HL-60 (cell line): ENCODE measurements around the gene TEDC1.

Experiments
- DNase-seq, 2 experiments: peaks; one replicate each; pipeline ENCODE4 v3.0.0-alpha.2; 2010 to 2020; ENCODE audit warnings: low read depth in 1 of 2, low spot score in 1 of 2
- H3K27ac ChIP-seq: fragments of 250-450 bp; sonication (Bioruptor Pico); replicated peaks from 2 replicates; pipeline ENCODE4 v1.5.1; 2020; ENCODE audit warnings: mild to moderate bottlenecking, moderate library complexity
- H3K27me3 ChIP-seq: fragments of 250-450 bp; sonication (Bioruptor Pico); 2 replicates; pipeline ENCODE4 v1.5.1; 2021; ENCODE audit warnings: mild to moderate bottlenecking, moderate library complexity; ENCODE audit not compliant: insufficient read depth, poor library complexity, severe bottlenecking
- H3K4me3 ChIP-seq: replicated peaks from 2 replicates; pipeline ENCODE4 v1.5.1; 2011; ENCODE audit warnings: mild to moderate bottlenecking, control low read depth, low read length; ENCODE audit not compliant: insufficient read depth
- CTCF ChIP-seq: IDR thresholded peaks from one replicate; pipeline ENCODE4 v1.5.1; 2011; ENCODE audit warnings: low read length, control low read depth, inconsistent platforms; ENCODE audit not compliant: insufficient read depth
- GABPA ChIP-seq: IDR thresholded peaks from 2 replicates; pipeline ENCODE4 v1.6.1; 2012; ENCODE audit warnings: low read depth
- POLR2AphosphoS5 ChIP-seq: IDR thresholded peaks from 2 replicates; pipeline ENCODE4 v1.6.1; 2012; ENCODE audit warnings: low read depth
- SPI1 ChIP-seq: IDR thresholded peaks from 2 replicates; pipeline ENCODE4 v1.6.1; 2012; ENCODE audit warnings: low read depth, mild to moderate bottlenecking, borderline replicate concordance
- TF ChIP-seq, protein P1 (sequence below): IDR thresholded peaks from 2 replicates; pipeline ENCODE4 v1.6.1; 2012; ENCODE audit warnings: low read depth; ENCODE audit not compliant: insufficient replicate concordance

Gene TEDC1

GRCh38 chr14:105485739-105486162 is 5.3 kb upstream of the TEDC1 start:
- H3K4me3 ChIP-seq = no peak overlapping the region
- peak in 1 of 2 experiments; percentile 25 for DNase-seq
- H3K27me3 ChIP-seq = peaks cover 16% of the 10 kb centered on the region
- no peak overlapping the region for H3K27ac ChIP-seq
- TF ChIP-seq POLR2AphosphoS5 (no peak), CTCF (peak; percentile 17)

DNA sequence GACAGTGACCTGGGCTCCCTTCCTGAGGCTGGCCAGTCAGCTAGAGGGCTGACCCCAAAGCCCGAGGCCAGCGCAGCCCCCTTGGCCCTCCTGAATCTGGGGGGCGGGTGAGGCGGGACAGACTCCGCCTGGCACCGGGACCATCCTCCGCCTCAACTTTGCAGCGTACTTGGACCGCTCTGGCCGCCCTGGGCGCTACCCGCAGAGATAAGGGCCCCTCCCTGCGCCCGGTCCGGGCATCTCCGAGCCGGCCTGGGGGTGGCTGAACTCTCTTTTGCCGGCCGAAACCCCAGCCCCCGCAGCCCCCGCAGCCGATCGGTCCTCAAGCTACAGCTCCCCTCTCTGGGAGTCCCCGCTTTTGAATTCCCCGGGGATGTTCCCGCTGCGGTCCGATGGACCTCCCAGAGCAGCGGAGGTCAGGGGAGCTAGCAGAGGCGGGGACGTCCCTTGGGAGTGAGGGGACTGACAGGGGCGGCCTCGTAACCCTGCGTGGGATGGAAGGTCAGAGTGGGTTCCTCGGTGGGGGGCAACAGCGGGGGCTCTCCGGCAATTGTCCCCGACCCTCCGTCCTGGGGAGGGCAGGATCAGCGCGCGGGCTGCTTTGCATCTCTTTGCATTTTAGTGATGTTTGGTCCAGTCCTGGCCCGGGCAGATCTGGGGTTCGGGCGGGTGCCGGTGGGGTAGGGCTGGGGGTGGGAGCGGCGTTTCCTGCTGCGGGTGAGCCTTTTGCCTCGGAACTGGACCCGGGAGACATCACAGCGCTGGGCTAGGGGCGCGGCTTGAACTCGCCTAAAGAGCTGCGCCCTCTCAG is 4.7 kb upstream of the TEDC1 start, which contains the start of gene CRIP1:
CRIP1 (plus strand) TSS at position 724 of the 811 bp plus-strand sequence. CDS start 374 bp downstream, outside the sequence.
- peak within 1 kb of the TSS; percentile 38 for H3K4me3 ChIP-seq
- DNase-seq = no peak
- H3K27me3 ChIP-seq = peaks cover 16% of the 10 kb centered on the region
- no peak for TF ChIP-seq POLR2AphosphoS5
- TF ChIP-seq, protein P1, sequence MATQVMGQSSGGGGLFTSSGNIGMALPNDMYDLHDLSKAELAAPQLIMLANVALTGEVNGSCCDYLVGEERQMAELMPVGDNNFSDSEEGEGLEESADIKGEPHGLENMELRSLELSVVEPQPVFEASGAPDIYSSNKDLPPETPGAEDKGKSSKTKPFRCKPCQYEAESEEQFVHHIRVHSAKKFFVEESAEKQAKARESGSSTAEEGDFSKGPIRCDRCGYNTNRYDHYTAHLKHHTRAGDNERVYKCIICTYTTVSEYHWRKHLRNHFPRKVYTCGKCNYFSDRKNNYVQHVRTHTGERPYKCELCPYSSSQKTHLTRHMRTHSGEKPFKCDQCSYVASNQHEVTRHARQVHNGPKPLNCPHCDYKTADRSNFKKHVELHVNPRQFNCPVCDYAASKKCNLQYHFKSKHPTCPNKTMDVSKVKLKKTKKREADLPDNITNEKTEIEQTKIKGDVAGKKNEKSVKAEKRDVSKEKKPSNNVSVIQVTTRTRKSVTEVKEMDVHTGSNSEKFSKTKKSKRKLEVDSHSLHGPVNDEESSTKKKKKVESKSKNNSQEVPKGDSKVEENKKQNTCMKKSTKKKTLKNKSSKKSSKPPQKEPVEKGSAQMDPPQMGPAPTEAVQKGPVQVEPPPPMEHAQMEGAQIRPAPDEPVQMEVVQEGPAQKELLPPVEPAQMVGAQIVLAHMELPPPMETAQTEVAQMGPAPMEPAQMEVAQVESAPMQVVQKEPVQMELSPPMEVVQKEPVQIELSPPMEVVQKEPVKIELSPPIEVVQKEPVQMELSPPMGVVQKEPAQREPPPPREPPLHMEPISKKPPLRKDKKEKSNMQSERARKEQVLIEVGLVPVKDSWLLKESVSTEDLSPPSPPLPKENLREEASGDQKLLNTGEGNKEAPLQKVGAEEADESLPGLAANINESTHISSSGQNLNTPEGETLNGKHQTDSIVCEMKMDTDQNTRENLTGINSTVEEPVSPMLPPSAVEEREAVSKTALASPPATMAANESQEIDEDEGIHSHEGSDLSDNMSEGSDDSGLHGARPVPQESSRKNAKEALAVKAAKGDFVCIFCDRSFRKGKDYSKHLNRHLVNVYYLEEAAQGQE = no peak
- TF ChIP-seq CTCF = no peak
- no peak for TF ChIP-seq SPI1
- H3K27ac ChIP-seq = 0 out of 2 replicates have a peak within 1 kb of the TSS, but pooled peaks have one; percentile 20

DNA sequence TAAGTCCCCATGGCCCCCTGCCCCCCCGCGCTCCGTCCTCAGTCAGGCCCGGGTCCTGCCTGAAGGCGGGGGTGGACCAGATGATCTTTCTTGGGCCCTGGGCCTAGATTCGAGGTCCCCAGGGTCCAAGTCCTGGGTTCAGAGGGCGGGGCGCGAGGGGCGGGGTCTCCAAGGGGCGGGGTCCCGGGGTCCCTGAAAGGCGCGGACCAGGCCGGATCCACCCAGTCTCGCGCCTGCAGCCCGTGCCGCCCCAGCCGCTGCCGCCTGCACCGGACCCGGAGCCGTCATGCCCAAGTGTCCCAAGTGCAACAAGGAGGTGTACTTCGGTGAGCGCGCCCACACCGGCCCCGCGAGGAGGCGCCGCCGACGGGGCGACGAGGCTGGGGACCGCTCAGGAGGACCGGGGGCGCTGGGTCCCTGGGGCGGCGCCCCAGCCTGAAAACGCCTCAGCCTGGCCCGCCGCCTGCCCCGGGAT is 4.0 kb upstream of the TEDC1 start:
- peaks cover 16% of the 10 kb centered on the region for H3K27me3 ChIP-seq
- H3K27ac ChIP-seq = no peak overlapping the region
- no peak for DNase-seq
- TF ChIP-seq CTCF (no peak), POLR2AphosphoS5 (no peak), GABPA (no peak), SPI1 (no peak)
- TF ChIP-seq, protein P1 = no peak
- peak overlapping the region; percentile 38 for H3K4me3 ChIP-seq
